ENCODE data around the gene GPR50.

- TF ChIP-seq IRF3 (IDR thresholded peaks at IDR 0.05) (no peak), POLR2A (IDR thresholded peaks at IDR 0.05; ENCODE audit: low read depth, low read length) (no peak), JUNB (IDR thresholded peaks at IDR 0.05) (no peak), CREB1 (IDR thresholded peaks at IDR 0.05; ENCODE audit: low read depth) (no peak), ZSCAN29 (IDR thresholded peaks at IDR 0.05) (no peak), SMARCA5 (IDR thresholded peaks at IDR 0.05) (no peak), TAF1 (IDR thresholded peaks at IDR 0.05; ENCODE audit: borderline replicate concordance, low read depth, low read length) (no peak), TARDBP (IDR thresholded peaks at IDR 0.05; ENCODE audit: borderline replicate concordance) (no peak), ETV6 (conservative IDR thresholded peaks at IDR 0.05 in 1 of 2, IDR thresholded peaks at IDR 0.05 in 1 of 2; ENCODE audit: borderline replicate concordance in 1 of 2, low read depth in 1 of 2) (no peak)
- TF ChIP-seq, protein P1, sequence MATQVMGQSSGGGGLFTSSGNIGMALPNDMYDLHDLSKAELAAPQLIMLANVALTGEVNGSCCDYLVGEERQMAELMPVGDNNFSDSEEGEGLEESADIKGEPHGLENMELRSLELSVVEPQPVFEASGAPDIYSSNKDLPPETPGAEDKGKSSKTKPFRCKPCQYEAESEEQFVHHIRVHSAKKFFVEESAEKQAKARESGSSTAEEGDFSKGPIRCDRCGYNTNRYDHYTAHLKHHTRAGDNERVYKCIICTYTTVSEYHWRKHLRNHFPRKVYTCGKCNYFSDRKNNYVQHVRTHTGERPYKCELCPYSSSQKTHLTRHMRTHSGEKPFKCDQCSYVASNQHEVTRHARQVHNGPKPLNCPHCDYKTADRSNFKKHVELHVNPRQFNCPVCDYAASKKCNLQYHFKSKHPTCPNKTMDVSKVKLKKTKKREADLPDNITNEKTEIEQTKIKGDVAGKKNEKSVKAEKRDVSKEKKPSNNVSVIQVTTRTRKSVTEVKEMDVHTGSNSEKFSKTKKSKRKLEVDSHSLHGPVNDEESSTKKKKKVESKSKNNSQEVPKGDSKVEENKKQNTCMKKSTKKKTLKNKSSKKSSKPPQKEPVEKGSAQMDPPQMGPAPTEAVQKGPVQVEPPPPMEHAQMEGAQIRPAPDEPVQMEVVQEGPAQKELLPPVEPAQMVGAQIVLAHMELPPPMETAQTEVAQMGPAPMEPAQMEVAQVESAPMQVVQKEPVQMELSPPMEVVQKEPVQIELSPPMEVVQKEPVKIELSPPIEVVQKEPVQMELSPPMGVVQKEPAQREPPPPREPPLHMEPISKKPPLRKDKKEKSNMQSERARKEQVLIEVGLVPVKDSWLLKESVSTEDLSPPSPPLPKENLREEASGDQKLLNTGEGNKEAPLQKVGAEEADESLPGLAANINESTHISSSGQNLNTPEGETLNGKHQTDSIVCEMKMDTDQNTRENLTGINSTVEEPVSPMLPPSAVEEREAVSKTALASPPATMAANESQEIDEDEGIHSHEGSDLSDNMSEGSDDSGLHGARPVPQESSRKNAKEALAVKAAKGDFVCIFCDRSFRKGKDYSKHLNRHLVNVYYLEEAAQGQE (IDR thresholded peaks at IDR 0.05; ENCODE audit: low read depth, low read length), result no peak
- TF ChIP-seq, protein P2, sequence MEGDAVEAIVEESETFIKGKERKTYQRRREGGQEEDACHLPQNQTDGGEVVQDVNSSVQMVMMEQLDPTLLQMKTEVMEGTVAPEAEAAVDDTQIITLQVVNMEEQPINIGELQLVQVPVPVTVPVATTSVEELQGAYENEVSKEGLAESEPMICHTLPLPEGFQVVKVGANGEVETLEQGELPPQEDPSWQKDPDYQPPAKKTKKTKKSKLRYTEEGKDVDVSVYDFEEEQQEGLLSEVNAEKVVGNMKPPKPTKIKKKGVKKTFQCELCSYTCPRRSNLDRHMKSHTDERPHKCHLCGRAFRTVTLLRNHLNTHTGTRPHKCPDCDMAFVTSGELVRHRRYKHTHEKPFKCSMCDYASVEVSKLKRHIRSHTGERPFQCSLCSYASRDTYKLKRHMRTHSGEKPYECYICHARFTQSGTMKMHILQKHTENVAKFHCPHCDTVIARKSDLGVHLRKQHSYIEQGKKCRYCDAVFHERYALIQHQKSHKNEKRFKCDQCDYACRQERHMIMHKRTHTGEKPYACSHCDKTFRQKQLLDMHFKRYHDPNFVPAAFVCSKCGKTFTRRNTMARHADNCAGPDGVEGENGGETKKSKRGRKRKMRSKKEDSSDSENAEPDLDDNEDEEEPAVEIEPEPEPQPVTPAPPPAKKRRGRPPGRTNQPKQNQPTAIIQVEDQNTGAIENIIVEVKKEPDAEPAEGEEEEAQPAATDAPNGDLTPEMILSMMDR (IDR thresholded peaks at IDR 0.05 in 2 of 3, conservative IDR thresholded peaks at IDR 0.05 in 1 of 3; ENCODE audit: control insufficient read depth in 2 of 3, extremely low read depth in 1 of 3, insufficient read depth in 1 of 3, low read depth in 3 of 3, low read length in 3 of 3), result no peak
- TF ChIP-seq, protein P3, sequence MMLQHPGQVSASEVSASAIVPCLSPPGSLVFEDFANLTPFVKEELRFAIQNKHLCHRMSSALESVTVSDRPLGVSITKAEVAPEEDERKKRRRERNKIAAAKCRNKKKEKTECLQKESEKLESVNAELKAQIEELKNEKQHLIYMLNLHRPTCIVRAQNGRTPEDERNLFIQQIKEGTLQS (IDR thresholded peaks at IDR 0.05; ENCODE audit: borderline replicate concordance, extremely low read depth, low read depth, low read length), result no peak
Observed at GRCh38 chrX:151174581-151175282, 1.7 kb upstream of the GPR50 start.
